Gastrocnemius medialis (tissue), 4 donors: ENCODE data around the gene COX17.

Experiments used
- POLR2A ChIP-seq, 2 donors: fragments of 450-650 bp; IDR thresholded peaks; one replicate each; pipeline ENCODE4 v1.6.1; 2017; ENCODE audit warnings: antibody characterized with exemption in 2 of 2, mild to moderate bottlenecking in 2 of 2, moderate library complexity in 2 of 2
- TF ChIP-seq, protein P1 (sequence below), 5 experiments: fragments of 450-650 bp in 3 of 5; fragments of 200-600 bp in 2 of 5; sonication (generic) in 2 of 5; IDR thresholded peaks in 4 of 5; conservative IDR thresholded peaks in 1 of 5; 1 replicate in 4 of 5; 2 replicates in 1 of 5; pipeline ENCODE4 v1.5.1; 2016 to 2019; ENCODE audit warnings: antibody characterized with exemption in 5 of 5, mild to moderate bottlenecking in 3 of 5, moderate library complexity in 3 of 5

- TF ChIP-seq, protein P1, sequence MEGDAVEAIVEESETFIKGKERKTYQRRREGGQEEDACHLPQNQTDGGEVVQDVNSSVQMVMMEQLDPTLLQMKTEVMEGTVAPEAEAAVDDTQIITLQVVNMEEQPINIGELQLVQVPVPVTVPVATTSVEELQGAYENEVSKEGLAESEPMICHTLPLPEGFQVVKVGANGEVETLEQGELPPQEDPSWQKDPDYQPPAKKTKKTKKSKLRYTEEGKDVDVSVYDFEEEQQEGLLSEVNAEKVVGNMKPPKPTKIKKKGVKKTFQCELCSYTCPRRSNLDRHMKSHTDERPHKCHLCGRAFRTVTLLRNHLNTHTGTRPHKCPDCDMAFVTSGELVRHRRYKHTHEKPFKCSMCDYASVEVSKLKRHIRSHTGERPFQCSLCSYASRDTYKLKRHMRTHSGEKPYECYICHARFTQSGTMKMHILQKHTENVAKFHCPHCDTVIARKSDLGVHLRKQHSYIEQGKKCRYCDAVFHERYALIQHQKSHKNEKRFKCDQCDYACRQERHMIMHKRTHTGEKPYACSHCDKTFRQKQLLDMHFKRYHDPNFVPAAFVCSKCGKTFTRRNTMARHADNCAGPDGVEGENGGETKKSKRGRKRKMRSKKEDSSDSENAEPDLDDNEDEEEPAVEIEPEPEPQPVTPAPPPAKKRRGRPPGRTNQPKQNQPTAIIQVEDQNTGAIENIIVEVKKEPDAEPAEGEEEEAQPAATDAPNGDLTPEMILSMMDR (IDR thresholded peaks at IDR 0.05 in 4 of 5, conservative IDR thresholded peaks at IDR 0.05 in 1 of 5) = no peak
- no peak for TF ChIP-seq POLR2A (IDR thresholded peaks at IDR 0.05)
Observed at GRCh38 chr3:119649761-119650160, 27.4 kb downstream of the COX17 start.
